Astrocyte (in vitro differentiated cells and primary cell): ENCODE results near the gene WWTR1.

Experiments used
- EZH2 ChIP-seq: IDR thresholded peaks from 2 replicates; pipeline ENCODE4 v1.6.1; 2012; ENCODE audit warnings: mild to moderate bottlenecking, low read length, inconsistent platforms; ENCODE audit not compliant: insufficient read depth
- TF ChIP-seq, protein P1 (sequence below): IDR thresholded peaks from 2 replicates; pipeline ENCODE4 v1.5.1; 2011; ENCODE audit warnings: low read depth, mild to moderate bottlenecking, inconsistent platforms, low read length, moderate library complexity; ENCODE audit not compliant: insufficient read depth

DNA sequence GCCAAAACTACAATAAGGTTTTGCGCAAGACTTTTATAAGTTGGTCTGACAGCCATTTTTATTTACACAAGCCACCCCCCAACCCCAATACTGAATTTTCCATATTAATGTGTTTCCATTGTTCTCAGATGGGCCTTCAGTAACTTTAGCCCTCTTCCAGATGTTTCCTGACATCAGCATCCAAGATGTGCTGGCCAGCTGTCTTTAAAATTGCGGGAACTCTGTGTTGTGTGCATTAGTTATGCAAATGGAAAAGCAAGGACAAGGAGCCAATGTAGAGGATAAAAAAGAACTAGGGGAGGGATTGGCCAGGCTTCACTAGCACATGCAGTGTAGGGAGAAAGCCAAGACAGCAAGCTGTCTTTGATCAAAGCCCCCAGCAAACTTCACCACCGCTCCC is 49.1 kb upstream of the WWTR1 start:
- TF ChIP-seq, protein P1, sequence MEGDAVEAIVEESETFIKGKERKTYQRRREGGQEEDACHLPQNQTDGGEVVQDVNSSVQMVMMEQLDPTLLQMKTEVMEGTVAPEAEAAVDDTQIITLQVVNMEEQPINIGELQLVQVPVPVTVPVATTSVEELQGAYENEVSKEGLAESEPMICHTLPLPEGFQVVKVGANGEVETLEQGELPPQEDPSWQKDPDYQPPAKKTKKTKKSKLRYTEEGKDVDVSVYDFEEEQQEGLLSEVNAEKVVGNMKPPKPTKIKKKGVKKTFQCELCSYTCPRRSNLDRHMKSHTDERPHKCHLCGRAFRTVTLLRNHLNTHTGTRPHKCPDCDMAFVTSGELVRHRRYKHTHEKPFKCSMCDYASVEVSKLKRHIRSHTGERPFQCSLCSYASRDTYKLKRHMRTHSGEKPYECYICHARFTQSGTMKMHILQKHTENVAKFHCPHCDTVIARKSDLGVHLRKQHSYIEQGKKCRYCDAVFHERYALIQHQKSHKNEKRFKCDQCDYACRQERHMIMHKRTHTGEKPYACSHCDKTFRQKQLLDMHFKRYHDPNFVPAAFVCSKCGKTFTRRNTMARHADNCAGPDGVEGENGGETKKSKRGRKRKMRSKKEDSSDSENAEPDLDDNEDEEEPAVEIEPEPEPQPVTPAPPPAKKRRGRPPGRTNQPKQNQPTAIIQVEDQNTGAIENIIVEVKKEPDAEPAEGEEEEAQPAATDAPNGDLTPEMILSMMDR = no peak
- no peak for TF ChIP-seq EZH2
